ENCODE results near the gene SPATA20. TPM values are rescaled to one million over a fixed set of nuclear protein-coding genes. Genes with fewer than 3 reads are reported as not detected.

The SPATA20 gene
- total and polyA plus RNA-seq, 12 donors, result 12.6 to 88.4 (median 63.3) TPM

DNA sequence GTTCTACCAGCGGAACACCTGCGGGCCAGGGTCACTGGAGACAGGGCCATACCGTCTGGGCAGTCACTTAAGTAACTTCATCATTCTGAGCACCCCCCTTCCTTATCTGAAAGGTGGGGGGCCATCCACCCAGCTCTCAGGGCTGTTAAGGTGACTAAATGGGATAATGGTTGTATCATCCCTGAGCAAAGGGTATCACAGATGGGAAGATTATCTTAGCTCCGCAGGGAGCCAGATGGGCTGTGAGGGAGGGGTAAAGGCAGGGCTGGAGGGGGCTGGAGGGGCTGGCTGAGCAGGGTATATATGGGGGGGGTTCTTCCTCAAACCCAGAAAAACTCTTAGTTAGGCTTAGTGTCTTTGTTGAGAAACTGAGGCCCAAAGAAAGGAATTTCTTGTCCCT is 10.7 kb downstream of the SPATA20 start:
- Histone ChIP-seq H3K4me1 (peaks cover 13 to 46% (median 34%) of the 10 kb centered on the region in 9 donors), H3K27me3 (peaks cover 17 to 64% (median 45%) of the 10 kb centered on the region in 7 donors), H3K4me3 (no peak overlapping the region), H3K27ac (no peak overlapping the region), H3K36me3 (peaks cover 0 to 22% (median 0%) of the 10 kb centered on the region in 9 donors), H3K9me3 (no peaks in the 10 kb centered on the region)
- ATAC-seq, result no peak
- DNase-seq, result no peak
- WGBS, 2 donors, result 90% methylated on average over 4 of the region's 4 CpGs
- TF ChIP-seq CTCF (IDR thresholded peaks at IDR 0.05), result no peak
- intact Hi-C loops (cut with DNase I), result loop anchor here in 1 of 10 donors (5.0 kb wide), 1 partner anchor 50 kb away; no protein-coding TSS in a partner anchor

DNA sequence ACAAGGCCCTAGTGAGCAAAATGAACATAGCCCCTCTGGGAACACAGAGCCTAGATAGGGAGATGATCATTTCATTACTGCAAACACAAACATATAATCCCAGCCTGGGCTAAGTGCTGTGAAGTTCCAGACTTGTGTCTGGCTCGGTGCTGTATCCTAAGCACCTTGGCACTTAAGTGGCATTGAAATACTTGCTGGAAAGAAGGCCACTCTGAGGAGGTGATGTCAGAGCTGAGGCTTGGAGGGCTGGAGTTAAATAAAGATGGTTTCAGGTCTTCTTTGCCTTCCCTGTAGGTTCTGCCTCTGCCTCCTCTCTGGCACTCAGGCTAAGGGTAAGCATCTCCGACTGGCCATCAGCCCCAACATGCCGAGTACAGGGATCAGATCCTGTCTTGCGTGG is 11.1 kb downstream of the SPATA20 start:
- DNase-seq (no peak), ATAC-seq (no peak)
- Histone ChIP-seq H3K36me3 (peaks cover 0 to 22% (median 0%) of the 10 kb centered on the region in 9 donors), H3K9me3 (no peaks in the 10 kb centered on the region), H3K4me3 (no peak overlapping the region), H3K4me1 (peaks cover 13 to 46% (median 34%) of the 10 kb centered on the region in 9 donors), H3K27me3 (peaks cover 17 to 69% (median 49%) of the 10 kb centered on the region in 7 donors), H3K27ac (no peak overlapping the region)
- intact Hi-C loops (cut with DNase I), result loop anchor here in 1 of 10 donors (5.0 kb wide), 1 partner anchor 49 kb away; no protein-coding TSS in a partner anchor
- 73 to 76% methylated on average over 4 of the region's 4 CpGs for WGBS, 2 donors
- no peak for TF ChIP-seq CTCF (IDR thresholded peaks at IDR 0.05)

DNA sequence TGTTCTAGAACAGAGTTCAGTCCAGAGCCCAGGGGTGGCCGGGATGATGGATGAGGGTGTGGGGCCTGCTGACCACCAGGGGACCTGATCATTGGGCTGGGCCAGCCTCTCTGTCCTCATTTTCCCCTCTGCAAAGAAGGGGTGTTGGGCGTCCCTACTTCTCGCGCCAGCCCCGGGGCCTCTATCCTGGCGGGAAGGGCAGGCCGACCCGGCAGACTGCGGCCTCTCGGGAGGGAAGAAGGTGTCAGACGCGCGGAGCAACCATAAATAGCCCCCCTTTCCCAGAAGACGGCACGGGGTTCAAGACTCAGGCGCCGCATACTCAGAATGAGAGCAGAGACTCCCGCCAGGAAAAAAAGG is 11.6 kb downstream of the SPATA20 start:
- Histone ChIP-seq H3K4me1 (peaks cover 13 to 46% (median 34%) of the 10 kb centered on the region in 9 donors), H3K27me3 (peaks cover 17 to 73% (median 54%) of the 10 kb centered on the region in 7 donors), H3K27ac (no peak overlapping the region), H3K9me3 (no peaks in the 10 kb centered on the region), H3K36me3 (peaks cover 0 to 19% (median 0%) of the 10 kb centered on the region in 9 donors), H3K4me3 (peak overlapping the region in 3 of 10 donors; percentile 57 to 66 (median 60))
- intact Hi-C loops (cut with DNase I), result loop anchor here in 1 of 10 donors (5.0 kb wide), 1 partner anchor 49 kb away; no protein-coding TSS in a partner anchor
- no peak for ATAC-seq
- WGBS, 2 donors, result 19 to 28% methylated on average over 18 of the region's 18 CpGs
- DNase-seq, result no peak
- no peak for TF ChIP-seq CTCF (IDR thresholded peaks at IDR 0.05)

- ATAC-seq, result no peak
- no peak for TF ChIP-seq CTCF (IDR thresholded peaks at IDR 0.05)
- WGBS, 2 donors, result 3 to 4% methylated on average over 55 of the region's 55 CpGs
- Histone ChIP-seq H3K4me3 (peak overlapping the region in 8 of 10 donors; percentile 16 to 66 (median 58)), H3K27me3 (peaks cover 17 to 77% (median 57%) of the 10 kb centered on the region in 7 donors), H3K4me1 (peaks cover 13 to 47% (median 34%) of the 10 kb centered on the region in 9 donors), H3K9me3 (no peaks in the 10 kb centered on the region), H3K27ac (no peak overlapping the region), H3K36me3 (peaks cover 0 to 17% (median 0%) of the 10 kb centered on the region in 9 donors)
- DNase-seq, result no peak
- intact Hi-C loops (cut with DNase I), result loop anchor here in 1 of 10 donors (5.0 kb wide), 1 partner anchor 48 kb away; no protein-coding TSS in a partner anchor
Observed at GRCh38 chr17:50558941-50559614, 12.1 kb downstream of the SPATA20 start.

Data from heart right ventricle (tissue), 16 donors.